Gastrocnemius medialis (tissue), 4 donors: ENCODE data around the gene CTNNBL1.

ENCODE experiments used
- CTCF ChIP-seq, 5 experiments: fragments of 450-650 bp in 3 of 5; fragments of 200-600 bp in 2 of 5; sonication (generic) in 2 of 5; IDR thresholded peaks in 4 of 5; conservative IDR thresholded peaks in 1 of 5; 1 replicate in 4 of 5; 2 replicates in 1 of 5; pipeline ENCODE4 v1.5.1; 2016 to 2019; ENCODE audit warnings: antibody characterized with exemption in 5 of 5, mild to moderate bottlenecking in 3 of 5, moderate library complexity in 3 of 5
- POLR2A ChIP-seq, 2 donors: fragments of 450-650 bp; IDR thresholded peaks; one replicate each; pipeline ENCODE4 v1.6.1; 2017; ENCODE audit warnings: antibody characterized with exemption in 2 of 2, mild to moderate bottlenecking in 2 of 2, moderate library complexity in 2 of 2

- TF ChIP-seq CTCF (IDR thresholded peaks at IDR 0.05 in 4 of 5, conservative IDR thresholded peaks at IDR 0.05 in 1 of 5) = no peak
- TF ChIP-seq POLR2A (IDR thresholded peaks at IDR 0.05) = no peak
These were observed 155.7 kb downstream of the CTNNBL1 start for GRCh38 chr20:37849566-37849965.
